HepG2 (cell line): ENCODE results near the gene PIP5K1A. TPM values are rescaled to one million over a fixed set of nuclear protein-coding genes. Genes with fewer than 3 reads are reported as not detected.

Experiments
- ATAC-seq: fragments of 200-7000 bp; cut with Tn5 transposase; 3 replicates; pipeline ENCODE4 v1.9.1; 2020; ENCODE audit warnings: mild to moderate bottlenecking, moderate library complexity
- BruUV-seq: library from RNA; stranded (reverse); fragments of 400-500 nt; replicated peaks from 2 replicates; lab custom pipeline; 2021; lab: Mats Ljungman, UMichigan
- CTCF ChIA-PET: fragments of 300-600 bp; formaldehyde crosslinking; extraction: SDS; loops from one replicate; lab custom pipeline; 2021; ENCODE audit warnings: low total read pairs, inconsistent platforms, low intra/inter-chr PET ratio; lab: Yijun Ruan, JAX
- POLR2A ChIA-PET: fragments of 350-600 bp; sonication (Branson Sonifier 250); formaldehyde crosslinking; loops from one replicate; lab custom pipeline; 2020; ENCODE audit warnings: antibody characterized with exemption, inconsistent platforms; lab: Yijun Ruan, JAX
- DNase-seq: peaks from one replicate; pipeline ENCODE4 v3.0.0-alpha.2; 2015; ENCODE audit warnings: low spot score
- FAIRE-seq: peaks from 3 replicates; lab custom pipeline; 2011; peaks lifted over from hg19 to GRCh38; lab: Jason Lieb, UNC
- H2AFZ ChIP-seq: one replicate; pipeline ENCODE4 v1.6.1; 2011; ENCODE audit warnings: low read length, inconsistent platforms
- H3K27ac ChIP-seq: fragments of 300-600 bp; 3 replicates; pipeline ENCODE4 v1.8.0; 2011; ENCODE audit warnings: mixed run types, mild to moderate bottlenecking, mixed read lengths, low read length, inconsistent platforms; ENCODE audit not compliant: insufficient read depth; ENCODE audit errors: extremely low read length
- H3K27me3 ChIP-seq, 2 experiments: fragments of 200-600 bp in 1 of 2; 2 replicates in 1 of 2; 3 replicates in 1 of 2; pipeline versions ENCODE4 v1.6.0 to v1.8.0; 2011; ENCODE audit warnings: low read length in 2 of 2, mild to moderate bottlenecking in 2 of 2, moderate library complexity in 2 of 2, inconsistent platforms in 1 of 2; ENCODE audit not compliant: insufficient read depth in 2 of 2, control insufficient read depth in 1 of 2
- H3K36me3 ChIP-seq, 2 experiments: fragments of 200-600 bp in 1 of 2; replicated peaks in 1 of 2; 2 replicates in 1 of 2; 3 replicates in 1 of 2; pipeline versions ENCODE4 v1.5.1 to v1.8.0; 2011; ENCODE audit warnings: low read length in 2 of 2, inconsistent platforms in 1 of 2; ENCODE audit not compliant: insufficient read depth in 2 of 2, control insufficient read depth in 1 of 2
- H3K4me1 ChIP-seq: 2 replicates; pipeline ENCODE4 v1.5.1; 2012; ENCODE audit warnings: low read length, inconsistent platforms; ENCODE audit not compliant: insufficient read depth
- H3K4me2 ChIP-seq: 2 replicates; pipeline ENCODE4 v1.6.0; 2011; ENCODE audit warnings: low read depth, low read length, inconsistent platforms
- H3K4me3 ChIP-seq, 3 experiments: fragments of 200-600 bp in 1 of 3; sonication (generic), shearing (Covaris generic) in 1 of 3; replicated peaks in 1 of 3; 2 replicates each; pipeline ENCODE4 v1.5.1; 2011 to 2016; ENCODE audit warnings: low read length in 3 of 3, inconsistent platforms in 2 of 3, low read depth in 2 of 3, mild to moderate bottlenecking in 2 of 3, control low read depth in 1 of 3, mixed read lengths in 1 of 3; ENCODE audit not compliant: insufficient read depth in 1 of 3
- H3K79me2 ChIP-seq: one replicate; pipeline ENCODE4 v1.6.1; 2011; ENCODE audit warnings: low read length, inconsistent platforms; ENCODE audit not compliant: insufficient read depth
- H3K9ac ChIP-seq: 2 replicates; pipeline ENCODE4 v1.6.0; 2011; ENCODE audit warnings: mild to moderate bottlenecking, low read depth, low read length, inconsistent platforms; ENCODE audit not compliant: insufficient read depth
- H3K9me3 ChIP-seq: 2 replicates; pipeline ENCODE4 v1.5.1; 2012; ENCODE audit warnings: mild to moderate bottlenecking, low read length
- H4K20me1 ChIP-seq: 2 replicates; pipeline ENCODE4 v1.6.0; 2011; ENCODE audit warnings: inconsistent platforms, mild to moderate bottlenecking, low read length, moderate library complexity; ENCODE audit not compliant: insufficient read depth
- DR1 ChIP-seq: sonication (generic); formaldehyde crosslinking; IDR thresholded peaks from 2 replicates; pipeline ENCODE4 v1.8.0; 2021; ENCODE audit warnings: mild to moderate bottlenecking, missing genetic modification reagents, inconsistent platforms
- ELF4 ChIP-seq: sonication (generic); formaldehyde crosslinking; IDR thresholded peaks from 2 replicates; pipeline ENCODE4 v1.5.0; 2020; ENCODE audit warnings: missing genetic modification reagents, mild to moderate bottlenecking, moderate library complexity, borderline replicate concordance
- HNRNPK ChIP-seq: fragments of 200-400 bp; formaldehyde crosslinking; IDR thresholded peaks from 2 replicates; pipeline ENCODE4 v1.6.1; 2018; ENCODE audit warnings: low read length, low read depth, moderate library complexity, mild to moderate bottlenecking; ENCODE audit not compliant: poor library complexity, severe bottlenecking
- KLF12 ChIP-seq: sonication (generic); formaldehyde crosslinking; IDR thresholded peaks from 2 replicates; pipeline ENCODE4 v1.4.0; 2020; ENCODE audit warnings: missing genetic modification reagents, borderline replicate concordance
- MYNN ChIP-seq: sonication (generic); formaldehyde crosslinking; IDR thresholded peaks from 2 replicates; pipeline ENCODE4 v1.4.0; 2020; ENCODE audit warnings: mild to moderate bottlenecking, low read depth, missing genetic modification reagents
- NFYC ChIP-seq: IDR thresholded peaks from 2 replicates; pipeline ENCODE4 v1.6.1; 2016; ENCODE audit warnings: missing genetic modification reagents, missing compliant biosample characterization
- NR1H2 ChIP-seq: sonication (generic); formaldehyde crosslinking; IDR thresholded peaks from 2 replicates; pipeline ENCODE4 v1.8.1; 2022; ENCODE audit warnings: low read depth, missing genetic modification reagents, borderline replicate concordance
- PHF8 ChIP-seq: sonication (generic); formaldehyde crosslinking; IDR thresholded peaks from 2 replicates; pipeline ENCODE4 v1.5.0; 2020; ENCODE audit warnings: missing genetic modification reagents
- WIZ ChIP-seq: sonication (generic); formaldehyde crosslinking; IDR thresholded peaks from 2 replicates; pipeline ENCODE4 v1.5.1; 2020; ENCODE audit warnings: mild to moderate bottlenecking, missing genetic modification reagents
- ZFY ChIP-seq: sonication (generic); formaldehyde crosslinking; IDR thresholded peaks from 2 replicates; pipeline ENCODE4 v1.4.0; 2020; ENCODE audit warnings: missing genetic modification reagents
- ZNF335 ChIP-seq: sonication (generic); formaldehyde crosslinking; IDR thresholded peaks from 2 replicates; pipeline ENCODE4 v1.4.0; 2020; ENCODE audit warnings: missing genetic modification reagents
- ZNF441 ChIP-seq: sonication (generic); formaldehyde crosslinking; IDR thresholded peaks from 2 replicates; pipeline ENCODE4 v1.7.0; 2021; ENCODE audit warnings: missing genetic modification reagents, borderline replicate concordance
- ZNF468 ChIP-seq: sonication (generic); formaldehyde crosslinking; IDR thresholded peaks from 2 replicates; pipeline ENCODE4 v1.8.0; 2022; ENCODE audit warnings: mild to moderate bottlenecking, moderate library complexity, missing genetic modification reagents
- ZNF563 ChIP-seq: sonication (generic); formaldehyde crosslinking; IDR thresholded peaks from 2 replicates; pipeline ENCODE4 v1.8.0; 2022; ENCODE audit warnings: mild to moderate bottlenecking, moderate library complexity, missing genetic modification reagents
- ZNF619 ChIP-seq: sonication (generic); formaldehyde crosslinking; IDR thresholded peaks from 2 replicates; pipeline ENCODE4 v1.4.0; 2020; ENCODE audit warnings: mild to moderate bottlenecking, missing genetic modification reagents
- ZNF674 ChIP-seq: sonication (generic); formaldehyde crosslinking; IDR thresholded peaks from 2 replicates; pipeline ENCODE4 v1.5.0; 2020; ENCODE audit warnings: low read depth, mild to moderate bottlenecking, missing genetic modification reagents
- ZNF788 ChIP-seq: sonication (generic); formaldehyde crosslinking; IDR thresholded peaks from 2 replicates; pipeline ENCODE4 v1.5.0; 2020; ENCODE audit warnings: mild to moderate bottlenecking, missing genetic modification reagents, borderline replicate concordance
- ZSCAN22 ChIP-seq: sonication (generic); formaldehyde crosslinking; IDR thresholded peaks from 2 replicates; pipeline ENCODE4 v1.4.0; 2020; ENCODE audit warnings: mild to moderate bottlenecking, missing genetic modification reagents
- WGBS: methylation state at CpG from one replicate; pipeline ENCODE4 v1.1.6; 2017; ENCODE audit warnings: low lambda C conversion rate; 5-methylcytosine and 5-hydroxymethylcytosine counted together
- in situ Hi-C: cut with HindIII; loops from 2 replicates; pipeline ENCODE4 v1.10.0; 2017; ENCODE audit warnings: low pct_unique_long_range_greater_than_20kb; ENCODE audit not compliant: extremely low pct_ligation_motif_present
- intact Hi-C: fragments of 100-400 bp; cut with micrococcal nuclease; formaldehyde crosslinking; loops from one replicate; pipeline ENCODE4 v1.10.0; 2022; ENCODE audit not compliant: unreplicated experiment
- polyA plus RNA-seq, 8 experiments: library from polyadenylated mRNA; depleted of rRNA in 3 of 8; stranded (reverse) in 7 of 8; unstranded in 1 of 8; fragments of >200 nt; fragmentation: Illumina TruSeq in 4 of 8; extraction: Trizol in 4 of 8; gene quantifications; 2 replicates each; pipeline versions ENCODE4 v1.2.1 to v1.2.3, GENCODE V29; 2011 to 2016; ENCODE audit warnings: low read depth in 4 of 8, missing spikeins in 1 of 8, mixed read lengths in 1 of 8; ENCODE audit not compliant: insufficient read depth in 1 of 8
- total RNA-seq, 5 experiments: library from RNA; depleted of rRNA; stranded (reverse); fragments of >200 nt; fragmentation: Illumina TruSeq; extraction: Trizol; gene quantifications; 2 replicates each; pipeline ENCODE4 v1.2.3, GENCODE V29; 2016; ENCODE audit warnings: low read depth in 1 of 5
- TF ChIP-seq, protein P1 (sequence below): sonication (generic); formaldehyde crosslinking; IDR thresholded peaks from 2 replicates; pipeline ENCODE4 v1.4.0; 2020; ENCODE audit warnings: missing genetic modification reagents, borderline replicate concordance

Gene PIP5K1A
- total and polyA plus RNA-seq, 2 of the 13 experiments (the other 11 are each of a cell fraction or from before 2014, with no cell fraction given) = 45.3 to 65.1 TPM

DNA sequence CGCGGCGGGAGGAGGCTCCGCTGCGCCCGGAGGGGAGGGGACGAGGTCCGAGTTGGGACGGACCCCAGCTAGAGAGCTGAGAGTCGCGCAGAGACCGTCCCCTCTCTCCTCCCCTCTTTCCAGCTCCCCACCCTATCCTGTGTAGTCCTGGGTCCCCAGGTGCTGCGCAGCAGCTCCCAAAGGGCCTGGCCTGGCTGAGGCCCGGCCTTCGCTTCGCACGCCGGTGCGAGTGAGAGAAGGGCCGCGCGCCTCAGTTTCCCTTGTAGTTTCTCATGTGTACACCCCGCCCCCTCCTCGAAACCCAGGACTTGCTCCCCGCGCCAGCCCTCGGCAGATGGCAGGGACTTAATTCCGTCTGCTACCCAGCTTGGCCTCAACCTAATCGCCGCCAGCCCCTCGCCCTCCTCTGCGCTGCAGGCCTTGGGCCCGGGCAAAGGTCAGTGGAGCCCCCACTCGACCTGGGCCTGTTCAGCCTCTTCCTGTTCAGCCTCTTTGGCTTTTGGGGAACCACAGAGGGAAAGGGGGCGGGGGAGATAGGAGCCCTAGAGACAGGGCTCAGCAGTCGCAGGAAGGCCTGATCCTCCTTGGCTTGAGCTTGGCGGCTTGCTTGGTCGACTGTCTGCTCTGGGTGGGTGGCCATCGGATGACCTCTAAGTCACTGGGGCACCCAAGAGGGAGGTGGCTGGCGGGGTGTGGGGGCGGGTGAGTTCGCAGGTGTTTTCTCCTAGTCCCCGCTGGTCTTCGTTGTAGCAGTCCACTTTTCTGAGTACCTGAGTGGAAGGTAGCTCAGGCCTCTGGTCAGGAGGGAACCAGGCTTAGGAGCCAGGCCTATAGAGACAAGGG lies 84.8 kb downstream of the PIP5K1A start:
- Histone ChIP-seq H3K79me2 (peaks cover 32% of the 10 kb centered on the region), H4K20me1 (peaks cover 9% of the 10 kb centered on the region; the same call in 1 of the 2 replicates), H3K36me3 (peaks cover 21 to 29% of the 10 kb centered on the region in 2 experiments), H3K4me1 (peaks cover 22% of the 10 kb centered on the region), H3K4me3 (peak overlapping the region; percentile 78 to 93 (median 85)), H3K4me2 (peak overlapping the region; percentile 79), H3K9ac (peak overlapping the region; percentile 95), H3K9me3 (no peaks in the 10 kb centered on the region), H3K27me3 (no peaks in the 10 kb centered on the region; a peak in 1 of 5 replicates), H2AFZ (no peak overlapping the region), H3K27ac (peak overlapping the region; percentile 98)
- DNase-seq = peak; percentile 31
- ChIA-PET POLR2A (interaction anchor here (0.6 to 3.9 kb wide), 16 partner anchors 9 to 307 kb away, joined by 3 to 71 read pairs (median 4); partner anchors contain the start of genes PI4KB, PSMD4, SELENBP1 and TUFT1), CTCF (no interaction called here)
- WGBS = 0% methylated on average over 17 of the region's 44 CpGs
- no TSS peak for BruUV-seq
- intact Hi-C loops (no loop called here), in situ Hi-C loops (no loop called here)
- FAIRE-seq = no peak
- ATAC-seq = peak; percentile 45
- peak; percentile 72 for TF ChIP-seq PHF8 (CRISPR knock-in tag)
- TF ChIP-seq ELF4 (CRISPR knock-in tag) = 0 out of 2 replicates have a peak, but pooled peaks have one; percentile 17
- TF ChIP-seq NFYC (CRISPR knock-in tag) = no peak
- TF ChIP-seq HNRNPK = peak; percentile 15
- peak; percentile 92 for TF ChIP-seq ZNF674 (CRISPR knock-in tag)
- 0 out of 2 replicates have a peak, but pooled peaks have one; percentile 28 for TF ChIP-seq KLF12 (CRISPR knock-in tag)
- TF ChIP-seq, protein P1, sequence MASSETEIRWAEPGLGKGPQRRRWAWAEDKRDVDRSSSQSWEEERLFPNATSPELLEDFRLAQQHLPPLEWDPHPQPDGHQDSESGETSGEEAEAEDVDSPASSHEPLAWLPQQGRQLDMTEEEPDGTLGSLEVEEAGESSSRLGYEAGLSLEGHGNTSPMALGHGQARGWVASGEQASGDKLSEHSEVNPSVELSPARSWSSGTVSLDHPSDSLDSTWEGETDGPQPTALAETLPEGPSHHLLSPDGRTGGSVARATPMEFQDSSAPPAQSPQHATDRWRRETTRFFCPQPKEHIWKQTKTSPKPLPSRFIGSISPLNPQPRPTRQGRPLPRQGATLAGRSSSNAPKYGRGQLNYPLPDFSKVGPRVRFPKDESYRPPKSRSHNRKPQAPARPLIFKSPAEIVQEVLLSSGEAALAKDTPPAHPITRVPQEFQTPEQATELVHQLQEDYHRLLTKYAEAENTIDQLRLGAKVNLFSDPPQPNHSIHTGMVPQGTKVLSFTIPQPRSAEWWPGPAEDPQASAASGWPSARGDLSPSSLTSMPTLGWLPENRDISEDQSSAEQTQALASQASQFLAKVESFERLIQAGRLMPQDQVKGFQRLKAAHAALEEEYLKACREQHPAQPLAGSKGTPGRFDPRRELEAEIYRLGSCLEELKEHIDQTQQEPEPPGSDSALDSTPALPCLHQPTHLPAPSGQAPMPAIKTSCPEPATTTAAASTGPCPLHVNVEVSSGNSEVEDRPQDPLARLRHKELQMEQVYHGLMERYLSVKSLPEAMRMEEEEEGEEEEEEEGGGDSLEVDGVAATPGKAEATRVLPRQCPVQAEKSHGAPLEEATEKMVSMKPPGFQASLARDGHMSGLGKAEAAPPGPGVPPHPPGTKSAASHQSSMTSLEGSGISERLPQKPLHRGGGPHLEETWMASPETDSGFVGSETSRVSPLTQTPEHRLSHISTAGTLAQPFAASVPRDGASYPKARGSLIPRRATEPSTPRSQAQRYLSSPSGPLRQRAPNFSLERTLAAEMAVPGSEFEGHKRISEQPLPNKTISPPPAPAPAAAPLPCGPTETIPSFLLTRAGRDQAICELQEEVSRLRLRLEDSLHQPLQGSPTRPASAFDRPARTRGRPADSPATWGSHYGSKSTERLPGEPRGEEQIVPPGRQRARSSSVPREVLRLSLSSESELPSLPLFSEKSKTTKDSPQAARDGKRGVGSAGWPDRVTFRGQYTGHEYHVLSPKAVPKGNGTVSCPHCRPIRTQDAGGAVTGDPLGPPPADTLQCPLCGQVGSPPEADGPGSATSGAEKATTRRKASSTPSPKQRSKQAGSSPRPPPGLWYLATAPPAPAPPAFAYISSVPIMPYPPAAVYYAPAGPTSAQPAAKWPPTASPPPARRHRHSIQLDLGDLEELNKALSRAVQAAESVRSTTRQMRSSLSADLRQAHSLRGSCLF = no peak
- 0 out of 2 replicates have a peak, but pooled peaks have one; percentile 4 for TF ChIP-seq ZNF335 (CRISPR knock-in tag)
- peak; percentile 83 for TF ChIP-seq ZFY (CRISPR knock-in tag)
- no peak for TF ChIP-seq MYNN (CRISPR knock-in tag)
- no peak for TF ChIP-seq ZSCAN22 (CRISPR knock-in tag)
- 0 out of 2 replicates have a peak, but pooled peaks have one; percentile 32 for TF ChIP-seq DR1 (CRISPR knock-in tag)
- TF ChIP-seq ZNF441 (CRISPR knock-in tag) = 0 out of 2 replicates have a peak, but pooled peaks have one; percentile 59
- peak; percentile 76; the same call in 1 of the 2 replicates for TF ChIP-seq ZNF788 (CRISPR knock-in tag)
- TF ChIP-seq ZNF468 (CRISPR knock-in tag) = no peak
- no peak for TF ChIP-seq WIZ
- 0 out of 2 replicates have a peak, but pooled peaks have one; percentile 44 for TF ChIP-seq NR1H2 (CRISPR knock-in tag)
- TF ChIP-seq ZNF563 (CRISPR knock-in tag) = peak; percentile 53; the same call in 1 of the 2 replicates
- TF ChIP-seq ZNF619 = no peak
